Thyroid gland (tissue), 4 donors: ENCODE measurements around the gene SLC38A2. TPM values are rescaled to one million over a fixed set of nuclear protein-coding genes. Genes with fewer than 3 reads are reported as not detected.
"Not testable (repeated sequence)": the region's sequence is repeated elsewhere in the genome, so short reads cannot be mapped to it uniquely, and the experiment has no call there.

Experiments used
- DNase-seq, 2 donors: peaks; one replicate each; pipeline ENCODE4 v3.0.0-alpha.2; 2019
- H3K27ac ChIP-seq, 3 donors: fragments of 200-600 bp; sonication (generic); 1 replicate in 2 of 3; 2 replicates in 1 of 3; pipeline ENCODE4 v1.5.1; 2016 to 2019; ENCODE audit warnings: mild to moderate bottlenecking in 1 of 3, moderate library complexity in 1 of 3
- H3K27me3 ChIP-seq: fragments of 200-600 bp; sonication (generic); one replicate; pipeline ENCODE4 v1.5.1; 2019
- H3K36me3 ChIP-seq, 2 donors: fragments of 200-600 bp; sonication (generic); one replicate each; pipeline ENCODE4 v1.5.1; 2016 to 2019
- H3K4me1 ChIP-seq, 2 donors: fragments of 200-600 bp; sonication (generic); one replicate each; pipeline ENCODE4 v1.5.1; 2017 to 2019
- H3K4me3 ChIP-seq, 3 donors: fragments of 200-600 bp; sonication (generic); replicated peaks in 1 of 3; 1 replicate in 2 of 3; 2 replicates in 1 of 3; pipeline ENCODE4 v1.5.1; 2016; ENCODE audit warnings: mild to moderate bottlenecking in 1 of 3
- H3K9me3 ChIP-seq: fragments of 200-600 bp; sonication (generic); one replicate; pipeline ENCODE4 v1.5.1; 2017
- POLR2A ChIP-seq, 2 donors: fragments of 450-650 bp; IDR thresholded peaks; one replicate each; pipeline ENCODE4 v1.6.1; 2017; ENCODE audit warnings: antibody characterized with exemption in 2 of 2, mild to moderate bottlenecking in 2 of 2, moderate library complexity in 1 of 2
- WGBS, 2 donors: methylation state at CpG; one replicate each; pipeline ENCODE4 v1.1.5; 2017; 5-methylcytosine and 5-hydroxymethylcytosine counted together
- intact Hi-C: fragments of 100-400 bp; cut with DNase I; formaldehyde crosslinking; loops from one replicate; pipeline ENCODE4 v1.15.1; 2023
- total RNA-seq, 4 donors: library from RNA; depleted of rRNA; stranded (reverse); fragments of >200 nt; gene quantifications; one replicate each; pipeline ENCODE4 v1.2.3, GENCODE V29; 2016
- TF ChIP-seq, protein P1 (sequence below), 6 experiments: fragments of 200-600 bp in 3 of 6; fragments of 450-650 bp in 3 of 6; sonication (generic) in 3 of 6; IDR thresholded peaks; one replicate each; pipeline ENCODE4 v1.5.1; 2016 to 2019; ENCODE audit warnings: antibody characterized with exemption in 6 of 6, mild to moderate bottlenecking in 2 of 6, inconsistent platforms in 1 of 6, moderate library complexity in 1 of 6

Gene SLC38A2
- total RNA-seq, 4 donors from 2014 or later = 210 to 460 (median 314) TPM

DNA sequence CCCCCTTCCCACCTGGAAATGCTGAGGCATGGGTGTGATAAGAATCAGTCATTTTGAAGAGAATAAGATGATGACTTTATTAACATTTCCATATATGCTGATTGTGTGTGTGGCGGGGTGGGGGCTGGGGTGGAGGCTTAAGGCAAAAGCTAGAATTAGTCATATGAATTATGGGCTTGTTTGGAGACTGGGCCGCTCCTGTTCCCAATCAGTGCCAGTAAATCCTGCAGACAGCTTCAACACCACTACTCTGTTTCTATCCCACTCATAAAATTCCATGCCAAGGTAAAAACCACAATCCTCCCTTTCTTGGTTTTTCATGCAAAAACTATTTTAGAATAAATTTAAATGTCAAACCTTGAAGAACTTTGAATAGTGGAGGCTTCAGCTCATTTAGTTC lies 29.9 kb upstream of the SLC38A2 start:
- H3K36me3 ChIP-seq = no peaks in the 10 kb centered on the region
- WGBS, 2 donors = 66 to 87% methylated on average over 2 of the region's 2 CpGs
- H3K27ac ChIP-seq = peak overlapping the region in 1 of 3 donors; percentile 35
- H3K4me3 ChIP-seq = no peak overlapping the region
- no peak for DNase-seq
- no peaks in the 10 kb centered on the region for H3K9me3 ChIP-seq
- intact Hi-C loops = no loop called here
- no peaks in the 10 kb centered on the region for H3K27me3 ChIP-seq
- no peak for TF ChIP-seq POLR2A (IDR thresholded peaks at IDR 0.05)
- TF ChIP-seq, protein P1, sequence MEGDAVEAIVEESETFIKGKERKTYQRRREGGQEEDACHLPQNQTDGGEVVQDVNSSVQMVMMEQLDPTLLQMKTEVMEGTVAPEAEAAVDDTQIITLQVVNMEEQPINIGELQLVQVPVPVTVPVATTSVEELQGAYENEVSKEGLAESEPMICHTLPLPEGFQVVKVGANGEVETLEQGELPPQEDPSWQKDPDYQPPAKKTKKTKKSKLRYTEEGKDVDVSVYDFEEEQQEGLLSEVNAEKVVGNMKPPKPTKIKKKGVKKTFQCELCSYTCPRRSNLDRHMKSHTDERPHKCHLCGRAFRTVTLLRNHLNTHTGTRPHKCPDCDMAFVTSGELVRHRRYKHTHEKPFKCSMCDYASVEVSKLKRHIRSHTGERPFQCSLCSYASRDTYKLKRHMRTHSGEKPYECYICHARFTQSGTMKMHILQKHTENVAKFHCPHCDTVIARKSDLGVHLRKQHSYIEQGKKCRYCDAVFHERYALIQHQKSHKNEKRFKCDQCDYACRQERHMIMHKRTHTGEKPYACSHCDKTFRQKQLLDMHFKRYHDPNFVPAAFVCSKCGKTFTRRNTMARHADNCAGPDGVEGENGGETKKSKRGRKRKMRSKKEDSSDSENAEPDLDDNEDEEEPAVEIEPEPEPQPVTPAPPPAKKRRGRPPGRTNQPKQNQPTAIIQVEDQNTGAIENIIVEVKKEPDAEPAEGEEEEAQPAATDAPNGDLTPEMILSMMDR (IDR thresholded peaks at IDR 0.05) = no peak
- H3K4me1 ChIP-seq = no peaks in the 10 kb centered on the region

DNA sequence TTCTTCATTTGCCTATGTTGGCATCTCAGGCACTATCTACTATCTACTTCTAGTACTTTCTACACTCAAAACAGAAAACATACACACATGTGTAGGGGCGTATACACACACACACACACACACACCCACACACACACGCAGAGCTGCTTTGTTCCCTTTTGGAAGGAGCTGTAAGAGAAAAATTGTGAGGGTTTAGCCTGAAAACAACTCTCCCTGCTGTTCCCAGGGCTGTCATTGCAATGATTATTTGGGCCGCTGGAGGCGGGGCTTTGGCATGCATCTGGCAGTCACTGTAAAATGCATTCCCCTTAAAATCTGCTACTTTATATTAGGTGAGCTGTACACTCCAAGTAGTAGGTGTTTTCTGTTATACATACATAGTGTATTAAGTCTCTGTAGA lies 29.1 kb upstream of the SLC38A2 start:
- H3K4me3 ChIP-seq = no peak overlapping the region
- WGBS, 2 donors = 66 to 71% methylated on average over 4 of the region's 4 CpGs
- H3K27me3 ChIP-seq = no peaks in the 10 kb centered on the region
- H3K9me3 ChIP-seq = no peaks in the 10 kb centered on the region
- intact Hi-C loops = no loop called here
- no peak for DNase-seq
- H3K27ac ChIP-seq = no peak overlapping the region
- no peaks in the 10 kb centered on the region for H3K4me1 ChIP-seq
- no peak for TF ChIP-seq POLR2A (IDR thresholded peaks at IDR 0.05)
- TF ChIP-seq, protein P1 (IDR thresholded peaks at IDR 0.05) = no peak
- H3K36me3 ChIP-seq = no peaks in the 10 kb centered on the region

DNA sequence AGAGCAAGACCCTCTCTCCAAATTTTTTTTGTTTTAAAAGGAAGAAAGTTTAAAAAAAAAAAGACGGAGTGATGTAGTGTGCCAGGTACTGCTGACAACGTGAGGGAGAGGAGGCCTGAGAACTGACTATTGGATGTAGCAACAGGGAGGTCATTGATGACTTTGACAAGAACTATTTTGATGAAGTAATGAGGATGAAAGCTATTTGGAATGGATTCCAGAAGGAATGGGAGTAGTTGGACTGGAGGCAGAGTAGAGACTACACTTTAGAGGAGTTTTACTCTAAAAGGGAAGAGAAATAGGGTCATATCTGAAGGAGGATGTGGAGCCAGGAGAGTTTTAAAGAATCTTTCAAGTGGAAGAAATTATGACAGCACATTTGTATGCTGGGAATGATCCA lies 27.8 kb upstream of the SLC38A2 start:
- Histone ChIP-seq H3K4me3 (no peak overlapping the region), H3K27ac (no peak overlapping the region), H3K36me3 (no peaks in the 10 kb centered on the region), H3K9me3 (no peaks in the 10 kb centered on the region), H3K27me3 (no peaks in the 10 kb centered on the region), H3K4me1 (no peaks in the 10 kb centered on the region)
- no peak for DNase-seq
- intact Hi-C loops = no loop called here
- WGBS, 2 donors = 88 to 94% methylated on average over 2 of the region's 2 CpGs
- TF ChIP-seq POLR2A (IDR thresholded peaks at IDR 0.05) = no peak
- TF ChIP-seq, protein P1 (IDR thresholded peaks at IDR 0.05) = no peak

DNA sequence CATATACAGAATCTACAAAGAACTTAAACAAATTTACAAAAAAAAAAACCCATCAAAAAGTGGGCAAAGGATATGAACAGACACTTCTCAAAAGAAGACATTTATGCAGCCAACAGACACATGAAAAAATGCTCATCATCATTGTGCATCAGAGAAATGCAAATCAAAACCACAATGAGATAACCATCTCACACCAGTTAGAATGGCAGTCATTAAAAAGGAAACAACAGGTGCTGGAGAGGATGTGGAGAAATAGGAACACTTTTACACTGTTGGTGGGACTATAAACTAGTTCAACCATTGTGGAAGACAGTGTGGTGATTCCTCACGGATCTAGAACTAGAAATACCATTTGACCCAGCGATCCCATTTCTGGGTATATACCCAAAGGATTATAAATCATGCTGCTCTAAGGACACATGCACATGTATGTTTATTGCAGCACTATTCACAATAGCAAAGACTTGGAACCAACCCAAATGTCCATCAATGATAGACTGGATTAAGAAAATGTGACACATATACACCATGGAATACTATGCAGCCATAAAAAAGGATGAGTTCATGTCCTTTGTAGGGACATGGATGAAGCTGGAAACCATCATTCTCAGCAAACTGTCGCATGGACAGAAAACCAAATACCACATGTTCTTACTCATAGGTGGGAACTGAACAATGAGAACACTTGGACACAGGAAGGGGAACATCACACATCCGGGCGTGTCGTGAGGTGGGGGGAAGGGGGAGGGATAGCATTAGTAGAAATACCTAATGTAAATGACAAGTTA lies 27.1 kb upstream of the SLC38A2 start:
- H3K27ac ChIP-seq, DNase-seq, H3K9me3 ChIP-seq, H3K36me3 ChIP-seq, H3K4me1 ChIP-seq, H3K27me3 ChIP-seq, H3K4me3 ChIP-seq: not testable (repeated sequence)
- intact Hi-C loops = loop anchor here (10.0 kb wide), 1 partner anchor 45 kb away; no protein-coding TSS in a partner anchor
- WGBS, 2 donors = 94 to 95% methylated on average over 6 of the region's 6 CpGs

DNA sequence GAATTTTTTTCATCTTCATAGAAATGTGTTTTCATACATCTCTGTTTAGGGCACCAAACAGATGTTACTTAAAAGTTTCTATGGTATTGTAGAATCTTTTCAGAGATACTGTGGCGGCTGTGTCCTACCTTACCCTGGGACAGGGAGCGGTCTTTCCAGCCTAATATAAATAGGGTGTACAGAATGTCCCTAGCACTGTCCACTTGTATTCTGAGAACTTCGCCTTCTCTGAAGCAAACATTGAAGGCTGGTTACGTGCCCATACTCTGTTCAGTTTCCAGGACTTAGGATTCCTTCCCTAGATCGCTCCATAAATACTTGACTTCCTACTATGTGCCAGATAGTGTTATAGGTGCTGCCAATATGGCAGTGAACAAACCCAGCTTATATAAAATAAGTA lies 24.3 kb upstream of the SLC38A2 start:
- WGBS, 2 donors = 97 to 100% methylated on average over 5 of the region's 5 CpGs

More for the DNA sequence above, 24.3 kb upstream of the SLC38A2 start:
- no peaks in the 10 kb centered on the region for H3K9me3 ChIP-seq
- no peak overlapping the region for H3K4me3 ChIP-seq
- no peak for DNase-seq
- no peaks in the 10 kb centered on the region for H3K4me1 ChIP-seq
- no peak overlapping the region for H3K27ac ChIP-seq
- intact Hi-C loops = loop anchor here (10.0 kb wide), 1 partner anchor 48 kb away; no protein-coding TSS in a partner anchor
- H3K36me3 ChIP-seq = no peaks in the 10 kb centered on the region
- H3K27me3 ChIP-seq = no peaks in the 10 kb centered on the region
- TF ChIP-seq POLR2A (IDR thresholded peaks at IDR 0.05) = no peak
- TF ChIP-seq, protein P1 (IDR thresholded peaks at IDR 0.05) = no peak
